SK-N-MC (cell line): ENCODE results near the gene SLC17A3.

Experiments used
- EZH2 ChIP-seq: fragments of 200-600 bp; sonication (generic); IDR thresholded peaks from one replicate; pipeline ENCODE4 v1.6.1; 2017; ENCODE audit warnings: antibody characterized with exemption
- POLR2AphosphoS5 ChIP-seq: IDR thresholded peaks from 2 replicates; pipeline ENCODE4 v1.6.1; 2012; ENCODE audit warnings: mild to moderate bottlenecking, low read depth, low read length, borderline replicate concordance

GRCh38 chr6:25899123-25899522 is 25.1 kb upstream of the SLC17A3 start:
- TF ChIP-seq EZH2 (no peak), POLR2AphosphoS5 (no peak)
